ENCODE measurements around the gene MYL12A. TPM values are rescaled to one million over a fixed set of nuclear protein-coding genes. Genes with fewer than 3 reads are reported as not detected.
A peak's percentile ranks its signal among the peaks of the same experiment; 100 is the strongest.

The MYL12A gene
- total and polyA plus RNA-seq, 5 experiments from 2014 or later, result 432 to 2,558 (median 2,292) TPM

GRCh38 chr18:3305354-3305762, 57.8 kb downstream of the MYL12A start:
- no peaks in the 10 kb centered on the region for H3K9me3 Mint-ChIP-seq
- H3K4me3 Mint-ChIP-seq, result no peak overlapping the region
- H3K27me3 Mint-ChIP-seq, result peaks cover 15 to 22% (median 17%) of the 10 kb centered on the region in 5 donors
- H3K4me1 Mint-ChIP-seq, result peaks cover 0 to 2% (median 0%) of the 10 kb centered on the region in 4 donors
- no peak for DNase-seq
- POLR2A ChIA-PET, result no interaction called here
- no peaks in the 10 kb centered on the region for H3K36me3 Mint-ChIP-seq
- ATAC-seq, result peak; percentile 50 to 54
- peak overlapping the region in 3 of 10 donors; percentile 16 to 44 (median 34) for H3K27ac Mint-ChIP-seq

Other genes starting within 250 kb of the MYL12A start
- gene LPIN2, start 234.7 kb upstream of the MYL12A start, total RNA-seq, result 10 to 100 TPM; 57.4 to 59.6 TPM
- 10 to 100 TPM; 38.6 to 54.9 (median 50.8) TPM for gene LPIN2, start 234.7 kb upstream of the MYL12A start, polyA plus RNA-seq
- 1 to 10 TPM; 5.5 to 5.6 TPM for gene MYOM1, start 27.8 kb upstream of the MYL12A start, total RNA-seq
- gene MYOM1, start 27.8 kb upstream of the MYL12A start, polyA plus RNA-seq, result 1 to 10 TPM in 1 of 3 donors, under 1 TPM in 2; 0.52 to 1.5 (median 0.88) TPM
- 100 to 1,000 TPM; 184 to 194 TPM for gene MYL12B, start 14.3 kb downstream of the MYL12A start, total RNA-seq
- 100 to 1,000 TPM; 828 to 956 (median 830) TPM for gene MYL12B, start 14.3 kb downstream of the MYL12A start, polyA plus RNA-seq
- gene TGIF1, start 202.4 kb downstream of the MYL12A start, total RNA-seq, result 10 to 100 TPM; 80.1 to 83.6 TPM
- gene TGIF1, start 202.4 kb downstream of the MYL12A start, polyA plus RNA-seq, result 10 to 100 TPM; 17.4 to 39.7 (median 31.6) TPM